PC-9 (cell line): ENCODE results near the gene OR8G5. TPM values are rescaled to one million over a fixed set of nuclear protein-coding genes. Genes with fewer than 3 reads are reported as not detected.

Experiments
- BruUV-seq: library from RNA; stranded (reverse); fragments of 400-500 nt; replicated peaks from 2 replicates; lab custom pipeline; 2021; lab: Mats Ljungman, UMichigan
- CTCF ChIA-PET: fragments of 300-600 bp; sonication (Branson Sonifier 250); formaldehyde crosslinking; loops from one replicate; lab custom pipeline; 2022; ENCODE audit warnings: antibody characterized with exemption; lab: Charles Lee
- POLR2A ChIA-PET: fragments of 300-600 bp; sonication (Branson Sonifier 250); formaldehyde crosslinking; loops from one replicate; lab custom pipeline; 2022; ENCODE audit warnings: antibody characterized with exemption; ENCODE audit not compliant: unreplicated experiment; lab: Charles Lee
- DNase-seq, 2 experiments: peaks; one replicate each; pipeline versions ENCODE4 v3.0.0 to v3.0.0-alpha.2; 2015 to 2022; ENCODE audit warnings: mixed read lengths in 1 of 2
- H2AFZ ChIP-seq: fragments of 200-600 bp; sonication (generic); 2 replicates; pipeline ENCODE4 v1.8.1; 2017; ENCODE audit warnings: antibody characterized with exemption
- H3F3A ChIP-seq: fragments of 200-600 bp; sonication (generic); 2 replicates; pipeline ENCODE4 v1.8.1; 2017; ENCODE audit warnings: antibody characterized with exemption, mild to moderate bottlenecking, low read depth; ENCODE audit not compliant: insufficient read depth
- H3K27ac ChIP-seq: fragments of 200-600 bp; sonication (generic); 2 replicates; pipeline ENCODE4 v1.6.1; 2016; ENCODE audit warnings: mixed run types
- H3K27me3 ChIP-seq: fragments of 200-600 bp; sonication (generic); 2 replicates; pipeline ENCODE4 v1.6.1; 2016; ENCODE audit warnings: low read depth, mixed run types; ENCODE audit not compliant: insufficient read depth
- H3K36me3 ChIP-seq: fragments of 200-600 bp; sonication (generic); 2 replicates; pipeline ENCODE4 v1.6.1; 2016; ENCODE audit warnings: low read depth, mixed run types
- H3K4me1 ChIP-seq: fragments of 200-600 bp; sonication (generic); replicated peaks from 2 replicates; pipeline ENCODE4 v1.6.1; 2016; ENCODE audit warnings: mixed run types; ENCODE audit not compliant: insufficient read depth
- H3K4me2 ChIP-seq: fragments of 200-600 bp; sonication (generic); 2 replicates; pipeline ENCODE4 v1.6.1; 2017; ENCODE audit warnings: mixed run types
- H3K4me3 ChIP-seq: fragments of 200-600 bp; sonication (generic); 2 replicates; pipeline ENCODE4 v1.6.1; 2016; ENCODE audit warnings: mixed run types
- H3K79me2 ChIP-seq: fragments of 200-600 bp; sonication (generic); 2 replicates; pipeline ENCODE4 v1.6.1; 2017; ENCODE audit warnings: low read depth, mixed run types
- H3K9me2 ChIP-seq: fragments of 200-600 bp; sonication (generic); 2 replicates; pipeline ENCODE4 v1.8.1; 2017; ENCODE audit warnings: mild to moderate bottlenecking; ENCODE audit not compliant: insufficient read depth
- H3K9me3 ChIP-seq: fragments of 200-600 bp; sonication (generic); 2 replicates; pipeline ENCODE4 v1.8.1; 2016; ENCODE audit warnings: low read depth; ENCODE audit not compliant: insufficient read depth
- H4K20me1 ChIP-seq: fragments of 200-600 bp; sonication (generic); 2 replicates; pipeline ENCODE4 v1.8.1; 2017; ENCODE audit not compliant: insufficient read depth
- CTCF ChIP-seq: fragments of 200-600 bp; sonication (generic); conservative IDR thresholded peaks from 2 replicates; pipeline ENCODE4 v1.6.1; 2017; ENCODE audit warnings: mixed run types, antibody characterized with exemption, mild to moderate bottlenecking, moderate library complexity
- EZH2 ChIP-seq: fragments of 200-600 bp; sonication (generic); IDR thresholded peaks from 2 replicates; pipeline ENCODE4 v1.8.0; 2017; ENCODE audit warnings: antibody characterized with exemption, low read depth
- intact Hi-C: fragments of 100-400 bp; cut with micrococcal nuclease; formaldehyde crosslinking; loops from one replicate; pipeline ENCODE4 v1.10.0; 2022; ENCODE audit not compliant: unreplicated experiment
- total RNA-seq: library from RNA; stranded (reverse); gene quantifications from 2 replicates; pipeline ENCODE4 v1.2.3, GENCODE V29; 2021

Gene OR8G5
- total RNA-seq, 1 experiment from 2014 or later: not detected

GRCh38 chr11:124210421-124210820 is 45.8 kb upstream of the OR8G5 start:
- no peak overlapping the region for H3K27ac ChIP-seq
- no peaks in the 10 kb centered on the region for H3K4me1 ChIP-seq
- ChIA-PET POLR2A (no interaction called here), CTCF (no interaction called here)
- H3K9me2 ChIP-seq: no peaks in the 10 kb centered on the region
- no peaks in the 10 kb centered on the region for H4K20me1 ChIP-seq
- no peaks in the 10 kb centered on the region for H3K9me3 ChIP-seq
- no peak for DNase-seq
- no peaks in the 10 kb centered on the region for H3F3A ChIP-seq
- H3K79me2 ChIP-seq: no peaks in the 10 kb centered on the region
- no peak for TF ChIP-seq CTCF
- no peak for TF ChIP-seq EZH2
- no peak overlapping the region for H2AFZ ChIP-seq
- BruUV-seq: no TSS peak
- no peaks in the 10 kb centered on the region for H3K36me3 ChIP-seq
- H3K4me2 ChIP-seq: no peak overlapping the region
- intact Hi-C loops: no loop called here
- peaks cover 9% of the 10 kb centered on the region for H3K27me3 ChIP-seq
- no peak overlapping the region for H3K4me3 ChIP-seq

GRCh38 chr11:124211321-124211720 is 44.9 kb upstream of the OR8G5 start:
- H3K4me1 ChIP-seq: no peaks in the 10 kb centered on the region
- BruUV-seq: no TSS peak
- no peaks in the 10 kb centered on the region for H3K79me2 ChIP-seq
- TF ChIP-seq EZH2: no peak
- no peak for TF ChIP-seq CTCF
- no peak overlapping the region for H3K4me3 ChIP-seq
- H4K20me1 ChIP-seq: no peaks in the 10 kb centered on the region
- no peaks in the 10 kb centered on the region for H3K9me2 ChIP-seq
- H3F3A ChIP-seq: no peaks in the 10 kb centered on the region
- DNase-seq: no peak
- H3K4me2 ChIP-seq: no peak overlapping the region
- H3K36me3 ChIP-seq: no peaks in the 10 kb centered on the region
- no peak overlapping the region for H3K27ac ChIP-seq
- H3K27me3 ChIP-seq: no peaks in the 10 kb centered on the region
- no peak overlapping the region for H2AFZ ChIP-seq
- ChIA-PET CTCF (no interaction called here), POLR2A (no interaction called here)
- intact Hi-C loops: no loop called here
- H3K9me3 ChIP-seq: no peaks in the 10 kb centered on the region

GRCh38 chr11:124214027-124214426 is 42.1 kb upstream of the OR8G5 start:
- Histone ChIP-seq H3K27me3 (no peaks in the 10 kb centered on the region), H3K9me3 (no peaks in the 10 kb centered on the region), H3K4me1 (no peaks in the 10 kb centered on the region), H3K9me2 (no peaks in the 10 kb centered on the region), H3K79me2 (no peaks in the 10 kb centered on the region), H3K4me3 (no peak overlapping the region), H3K36me3 (no peaks in the 10 kb centered on the region), H3F3A (no peaks in the 10 kb centered on the region), H2AFZ (no peak overlapping the region), H4K20me1 (no peaks in the 10 kb centered on the region), H3K27ac (no peak overlapping the region), H3K4me2 (no peak overlapping the region)
- intact Hi-C loops: no loop called here
- ChIA-PET CTCF (no interaction called here), POLR2A (no interaction called here)
- no TSS peak for BruUV-seq
- no peak for TF ChIP-seq EZH2
- no peak for TF ChIP-seq CTCF
- no peak for DNase-seq
